Fibroblast of gingiva (primary cell): ENCODE results near the gene POMC.
"Not testable (repeated sequence)": the region's sequence is repeated elsewhere in the genome, so short reads cannot be mapped to it uniquely, and the experiment has no call there.

ENCODE experiments used
- DNase-seq: peaks from one replicate; pipeline ENCODE4 v3.0.0-alpha.2; 2011; ENCODE audit warnings: low read depth

The POMC gene

DNA sequence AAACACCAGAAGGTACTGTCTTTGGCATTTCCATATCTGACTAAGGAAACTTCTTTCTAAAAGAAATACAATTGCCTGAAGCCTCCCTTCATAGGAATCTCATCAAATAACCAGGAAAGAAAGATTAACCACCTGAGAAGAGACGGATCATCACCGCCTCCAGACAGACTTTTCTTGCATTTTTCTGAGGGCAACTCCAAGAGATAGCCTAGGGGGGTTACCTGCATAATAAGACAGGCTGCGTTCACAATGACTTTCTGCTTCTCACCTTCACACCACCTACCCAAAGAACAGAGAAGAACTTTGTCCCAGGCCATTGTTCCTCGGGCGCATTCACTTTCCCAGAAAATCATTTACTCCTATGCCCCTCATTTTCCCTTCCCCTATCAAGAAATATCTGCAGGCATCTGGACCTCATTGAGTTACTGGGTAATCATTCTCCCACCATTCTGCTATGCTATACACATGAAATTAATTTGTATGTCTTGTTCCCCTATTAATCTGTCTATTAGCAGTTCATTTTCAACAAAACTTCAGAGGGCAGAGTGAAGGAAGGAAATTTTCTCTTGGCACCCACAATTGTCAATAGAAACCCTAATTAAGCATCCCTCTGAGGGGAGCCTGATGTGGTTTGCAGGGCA, 8.3 kb upstream of the POMC start:
- no peak for DNase-seq

DNA sequence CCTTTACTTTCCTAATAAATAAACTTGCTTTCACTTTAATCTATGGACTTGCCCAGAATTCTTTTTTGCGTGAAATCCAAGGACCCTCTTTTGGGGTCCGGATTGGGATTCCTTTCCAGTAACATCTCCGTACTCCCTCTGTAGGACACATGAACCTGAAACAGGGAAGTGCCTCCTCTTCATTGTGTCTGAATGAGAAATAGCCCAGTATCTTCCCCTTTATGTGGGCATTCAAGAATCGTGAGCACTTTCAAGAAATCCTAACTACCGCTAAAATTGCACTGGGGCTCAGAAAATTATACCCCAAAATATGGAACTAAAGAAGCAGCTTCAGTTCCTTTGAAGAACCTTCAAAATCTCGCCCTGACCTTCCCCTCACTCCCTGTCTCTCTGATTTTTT, 7.8 kb upstream of the POMC start:
- no peak for DNase-seq

DNA sequence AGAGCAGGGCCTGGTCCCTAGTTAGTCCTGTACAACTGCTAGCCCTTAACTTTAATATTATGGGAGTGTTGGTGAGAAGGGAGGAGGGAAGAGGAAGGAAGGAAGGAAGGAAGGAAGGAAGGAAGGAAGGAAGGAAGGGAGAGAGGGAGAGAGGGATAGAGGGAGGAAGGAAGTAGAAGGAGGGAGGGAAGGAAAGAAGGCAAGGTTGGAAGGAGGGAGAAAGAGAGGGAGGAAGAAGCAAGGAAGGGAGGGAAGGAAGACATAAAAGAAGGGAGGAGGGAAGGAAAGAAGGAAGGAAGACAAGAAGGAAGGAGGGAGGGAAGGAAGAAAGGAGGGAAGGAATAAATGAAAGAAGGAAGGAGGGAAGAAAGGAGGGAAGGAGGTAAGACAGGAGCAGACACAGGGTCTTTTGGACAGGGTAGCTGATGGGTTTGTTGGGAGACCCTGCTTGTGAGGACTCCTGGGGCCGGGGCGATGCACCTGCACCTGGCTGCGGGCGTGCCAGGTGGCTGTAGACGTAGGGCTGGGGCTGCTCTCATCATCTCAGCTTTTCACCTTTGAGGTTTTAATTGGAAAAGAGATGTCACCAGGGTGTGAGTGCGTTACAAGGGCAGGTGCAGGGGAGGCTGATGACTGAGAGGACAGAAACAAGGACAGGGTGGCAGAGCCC, 5.9 kb upstream of the POMC start:
- DNase-seq, result no peak

DNA sequence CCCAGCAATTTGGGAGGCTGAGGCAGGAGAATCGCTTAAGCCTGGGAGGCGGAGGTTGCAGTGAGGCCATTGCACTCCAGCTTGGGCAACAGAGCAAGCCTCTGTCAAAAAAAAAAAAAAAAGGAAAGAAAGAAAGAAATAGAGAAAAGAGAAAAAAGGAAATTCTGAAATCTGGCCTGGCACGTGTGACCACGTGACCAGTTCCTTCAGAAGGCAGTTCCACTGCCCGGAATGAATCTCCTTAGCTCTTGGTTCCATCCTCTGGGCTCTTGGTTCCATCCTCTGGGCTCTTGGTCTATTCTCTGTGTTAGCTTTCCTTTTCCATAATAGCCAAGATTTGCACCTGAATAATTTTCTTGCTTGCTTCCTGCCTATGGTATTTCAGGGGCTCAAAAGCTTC, 5.3 kb upstream of the POMC start:
- DNase-seq, result no peak

DNA sequence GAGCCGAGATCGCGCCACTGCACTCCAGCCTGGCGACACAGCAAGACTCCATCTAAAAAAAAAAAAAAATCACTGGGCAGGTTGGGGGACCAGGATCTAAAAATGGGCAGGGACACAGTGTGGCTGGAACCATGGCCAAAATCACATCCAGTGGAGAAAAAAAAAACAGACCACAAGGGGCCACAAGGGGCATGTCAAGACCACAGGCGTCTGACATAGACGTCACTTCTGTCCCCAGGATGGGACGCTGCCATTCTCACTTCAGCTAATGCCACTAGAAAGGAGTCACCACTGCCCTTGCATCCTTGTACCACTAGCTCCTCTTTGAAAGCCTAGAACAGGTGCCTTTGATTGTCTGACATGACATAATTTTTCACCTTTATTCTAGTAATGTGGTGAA, 2.5 kb upstream of the POMC start:
- DNase-seq, result no peak

DNA sequence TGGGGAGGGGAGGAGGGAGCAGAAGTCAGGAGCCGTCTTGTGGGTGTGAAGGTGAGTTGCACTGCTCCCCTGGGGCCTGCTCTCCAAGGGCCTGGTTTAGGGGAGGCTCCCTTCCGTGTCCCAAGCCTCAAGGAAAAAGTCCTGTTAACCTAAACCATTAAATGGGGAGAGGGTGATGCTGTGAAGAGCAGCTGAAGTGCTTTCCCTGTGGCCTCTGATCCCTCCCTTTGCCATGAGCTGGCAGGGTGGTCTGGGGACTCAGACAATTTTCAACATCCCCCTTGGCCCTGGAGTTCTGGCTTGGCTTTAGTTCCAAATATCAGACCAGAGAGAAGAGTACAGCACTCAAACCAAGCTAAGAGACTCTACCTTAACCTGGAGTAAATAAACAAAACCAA, 692 bp upstream of the POMC start:
- no peak for DNase-seq

DNA sequence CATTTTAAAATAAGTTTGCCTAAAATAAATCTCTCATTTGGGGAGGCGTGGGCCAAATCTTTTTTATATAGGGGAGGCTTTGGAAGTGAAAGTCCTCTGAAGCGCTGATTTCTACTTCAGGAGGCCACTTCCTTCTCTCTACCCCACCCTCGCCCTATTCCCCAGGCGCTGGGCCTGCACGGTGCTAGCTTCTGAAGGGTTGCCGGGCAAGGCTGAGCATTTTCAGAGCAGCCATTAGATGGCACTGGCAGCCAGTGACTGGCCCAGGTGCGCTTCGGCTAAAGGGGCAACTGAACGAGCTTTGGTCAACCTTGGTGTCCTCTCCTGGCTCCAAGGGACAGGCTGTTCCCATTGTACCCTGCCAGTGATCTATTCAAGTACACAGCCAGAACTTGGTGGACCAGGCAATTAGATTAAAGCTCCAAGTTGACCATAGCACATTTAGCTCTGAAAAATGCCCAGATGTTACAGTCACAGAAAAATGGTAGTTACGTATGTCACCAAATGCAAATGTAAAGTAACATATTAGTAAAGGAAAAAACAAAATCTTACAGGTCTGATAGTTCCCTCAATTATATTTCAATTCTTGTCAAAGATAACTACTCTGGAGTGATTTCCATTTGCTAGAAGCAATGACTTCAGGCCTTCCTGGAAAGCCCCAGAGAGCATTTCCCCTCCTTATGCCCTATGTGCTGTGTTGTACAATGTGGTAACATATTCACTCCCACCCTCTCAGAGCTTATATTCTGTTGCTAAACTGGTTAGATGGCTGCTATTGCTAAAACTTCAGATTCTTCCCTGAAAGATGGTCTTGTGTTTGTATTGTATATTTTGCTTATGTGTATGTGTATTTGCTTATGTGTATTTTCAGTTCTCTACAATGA, 2.1 kb downstream of the POMC start:
- DNase-seq, result no peak

DNA sequence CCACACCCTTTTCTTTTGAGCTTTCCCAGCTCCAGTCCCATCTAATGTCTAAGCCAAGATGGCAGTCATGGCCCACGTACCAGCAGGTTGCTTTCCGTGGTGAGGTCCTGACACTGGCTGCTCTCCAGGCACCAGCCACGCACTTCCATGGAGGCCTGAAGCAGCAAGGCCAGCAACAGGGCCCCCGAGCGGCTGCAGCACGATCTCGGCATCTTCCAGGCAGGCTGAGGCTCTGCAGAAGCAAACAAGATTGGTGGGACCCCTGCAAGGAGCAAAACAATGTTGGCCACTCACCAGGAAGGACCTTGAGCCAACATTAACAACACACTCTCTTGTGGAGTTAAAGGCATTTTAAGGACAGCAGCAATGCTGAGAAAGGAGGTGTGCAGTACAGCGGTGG, 3.8 kb downstream of the POMC start:
- DNase-seq, result no peak

DNA sequence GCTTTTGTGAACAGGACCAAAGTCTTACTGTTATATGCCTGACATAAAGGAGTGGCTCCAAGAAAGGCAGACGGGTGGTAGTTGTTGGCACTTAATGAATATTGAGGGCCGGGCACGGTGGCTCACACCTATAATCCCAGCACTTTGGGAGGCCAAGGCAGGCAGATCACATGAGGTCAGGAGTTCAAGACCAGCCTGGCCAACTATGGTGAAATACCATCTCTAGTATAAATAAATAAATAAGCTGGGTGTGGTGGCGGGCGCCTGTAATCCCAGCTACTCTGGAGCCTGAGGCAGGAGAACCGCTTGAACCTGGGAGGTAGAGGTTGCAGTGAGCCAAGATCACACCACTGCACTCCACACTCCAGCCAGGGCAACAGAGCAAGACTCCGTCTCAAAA, 6.3 kb downstream of the POMC start:
- DNase-seq, result not testable (repeated sequence)

DNA sequence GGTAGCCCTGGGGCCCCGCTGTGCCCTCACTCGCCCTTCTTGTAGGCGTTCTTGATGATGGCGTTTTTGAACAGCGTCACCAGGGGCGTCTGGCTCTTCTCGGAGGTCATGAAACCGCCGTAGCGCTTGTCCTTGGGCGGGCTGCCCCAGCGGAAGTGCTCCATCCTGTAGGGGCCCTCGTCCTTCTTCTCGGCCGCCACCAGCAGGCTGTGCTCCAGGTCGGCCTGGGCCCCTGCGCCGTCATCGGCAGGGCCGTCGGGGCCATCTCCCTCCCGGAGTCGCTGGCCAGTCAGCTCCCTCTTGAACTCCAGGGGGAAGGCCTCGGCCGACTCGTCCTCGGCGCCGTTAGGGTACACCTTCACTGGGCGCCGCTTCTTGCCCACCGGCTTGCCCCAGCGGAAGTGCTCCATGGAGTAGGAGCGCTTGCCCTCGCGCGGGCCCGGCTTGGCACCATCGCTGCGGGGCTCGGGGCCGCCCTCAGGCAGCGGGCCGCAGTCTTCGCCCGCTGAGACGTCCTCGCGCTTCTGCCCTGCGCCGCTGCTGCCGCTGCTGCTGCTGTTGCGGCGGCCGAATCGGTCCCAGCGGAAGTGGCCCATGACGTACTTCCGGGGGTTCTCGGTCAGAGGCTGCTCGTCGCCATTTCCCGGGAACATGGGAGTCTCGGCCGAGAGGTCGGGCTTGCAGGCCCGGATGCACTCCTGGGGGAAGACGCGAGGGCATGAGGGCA, 7.2 kb downstream of the POMC start:
- no peak for DNase-seq

DNA sequence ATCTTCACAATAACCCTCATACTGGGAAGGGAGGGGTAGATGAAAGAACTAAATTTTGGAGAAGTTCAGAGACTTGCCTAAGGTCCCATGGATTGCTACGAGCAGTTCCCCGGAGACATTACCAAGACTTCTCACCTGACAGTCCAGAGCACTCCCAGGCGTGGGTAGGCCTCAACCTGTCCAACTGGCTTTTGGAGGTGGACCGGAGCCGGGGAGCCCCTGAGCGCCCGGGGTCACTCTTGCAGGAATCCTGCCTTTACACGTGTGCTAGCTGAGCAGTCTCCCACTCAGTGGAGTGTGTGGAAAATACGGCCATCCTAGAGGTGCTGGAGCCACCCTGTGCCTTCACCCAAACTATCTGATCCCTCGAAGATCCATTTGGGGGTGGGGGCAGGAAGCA, 8.0 kb downstream of the POMC start:
- no peak for DNase-seq

DNA sequence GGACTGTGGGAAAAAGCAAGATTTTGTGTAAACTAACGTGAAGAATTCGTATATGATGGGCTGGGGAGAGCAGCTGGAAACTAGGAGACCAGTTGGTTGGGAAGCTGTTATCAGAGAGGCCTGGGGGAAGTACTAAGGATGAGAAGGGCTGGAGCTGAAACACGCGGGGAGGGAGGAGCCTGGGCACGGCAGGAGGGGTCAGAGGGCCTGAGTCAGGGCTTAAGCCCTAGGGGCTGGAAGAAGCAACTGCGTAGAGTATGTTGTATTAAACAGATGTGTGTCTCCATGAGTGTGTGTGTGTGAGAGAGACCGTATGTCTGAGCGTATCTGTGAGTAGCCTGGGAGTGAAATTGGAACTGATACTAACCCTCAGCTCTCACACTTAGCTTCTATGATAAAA, 8.4 kb downstream of the POMC start:
- DNase-seq, result no peak

DNA sequence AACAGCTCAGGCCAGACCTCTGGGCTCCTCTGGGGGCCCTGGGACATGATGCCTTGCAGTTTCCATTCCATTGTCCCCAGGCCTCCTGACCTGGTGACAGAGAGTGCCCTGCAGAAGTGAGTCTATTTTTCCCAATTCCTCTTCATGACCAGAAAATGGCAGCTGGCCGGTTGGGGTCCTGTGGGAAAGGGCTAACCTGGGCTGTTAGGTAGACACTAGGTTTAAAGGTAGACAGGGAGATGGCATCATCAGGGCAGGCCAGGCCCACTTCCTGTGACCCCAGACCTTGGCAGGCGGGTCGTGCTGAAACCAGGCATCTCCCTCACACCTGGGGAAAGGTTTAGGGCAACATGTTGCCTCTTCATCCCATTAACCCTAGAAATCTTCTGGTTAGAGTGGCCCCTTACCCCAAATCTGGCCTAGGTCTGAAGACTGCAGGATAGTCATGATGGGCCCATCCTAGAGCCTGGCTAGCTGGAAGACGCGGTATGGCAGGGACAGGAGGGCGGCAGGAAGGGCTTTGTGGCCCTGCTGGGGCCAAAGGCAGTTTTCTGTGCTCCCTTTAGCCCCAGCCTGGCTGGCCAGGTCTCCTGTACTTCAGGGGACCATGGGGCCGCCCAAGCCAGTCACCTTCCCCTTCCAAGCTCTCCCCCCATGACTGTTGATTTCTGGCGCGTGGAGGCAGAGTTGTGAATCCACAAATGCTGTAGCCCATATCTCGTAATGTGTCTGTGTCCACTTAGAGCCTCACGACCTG, 10.1 kb downstream of the POMC start:
- no peak for DNase-seq

DNA sequence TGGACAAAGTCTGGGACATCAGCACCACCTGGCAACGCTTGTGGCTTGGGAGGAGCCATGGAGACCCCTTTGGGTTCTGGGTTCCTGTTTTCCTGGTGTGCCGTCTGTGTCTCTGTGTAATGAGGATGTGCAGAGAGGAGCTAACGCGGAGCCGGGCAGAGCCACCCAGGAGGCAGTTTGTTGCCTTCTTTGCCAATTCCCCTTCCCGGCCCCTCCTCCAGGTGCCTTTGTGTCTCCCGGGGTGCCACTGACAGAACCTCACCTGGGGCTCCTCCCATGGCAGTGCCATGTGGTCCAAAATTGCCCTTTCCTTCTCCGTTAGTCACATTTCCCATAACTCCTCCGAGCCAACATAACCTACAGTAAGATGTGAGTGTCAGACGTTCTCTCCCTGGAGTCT, 13.0 kb downstream of the POMC start:
- no peak for DNase-seq

DNA sequence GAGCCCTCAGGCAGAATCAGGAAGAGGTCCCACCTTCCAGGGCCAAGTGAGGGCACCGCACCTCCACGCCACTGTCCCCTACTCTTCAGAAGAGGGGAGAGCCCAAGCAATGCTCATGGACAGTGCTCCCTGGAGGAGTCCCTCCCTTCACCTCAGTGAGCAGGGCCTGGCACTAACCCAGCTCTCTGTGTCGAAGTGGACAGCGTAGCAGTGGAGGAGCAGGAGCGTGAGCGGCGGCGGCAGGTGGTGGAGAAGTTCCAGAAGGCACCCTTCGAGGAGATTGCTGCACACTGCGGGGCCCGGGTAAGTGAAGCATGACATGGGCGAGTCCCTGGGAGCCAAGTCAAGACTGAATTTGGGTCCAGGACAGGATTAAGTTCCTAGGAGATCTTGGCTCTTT, 16.7 kb downstream of the POMC start:
- no peak for DNase-seq

DNA sequence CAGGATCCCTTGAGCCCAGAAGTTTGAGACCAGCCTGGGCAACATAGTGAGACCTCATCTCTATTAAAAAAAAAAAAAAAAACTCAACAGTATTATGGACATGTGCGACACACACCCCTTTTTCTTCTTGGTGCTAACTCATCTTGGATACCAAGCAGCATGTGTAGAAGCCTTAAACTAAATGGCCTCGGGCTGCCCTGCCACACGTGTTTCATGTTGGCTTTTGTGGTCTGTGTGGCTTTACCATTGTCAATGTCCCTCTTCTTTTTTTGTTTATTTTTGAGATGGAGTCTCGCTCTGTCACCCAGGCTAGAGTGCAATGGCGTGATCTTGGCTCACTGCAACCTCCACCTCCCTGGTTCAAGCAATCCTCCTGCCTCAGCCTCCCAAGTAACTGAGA, 17.4 kb downstream of the POMC start:
- DNase-seq, result not testable (repeated sequence)

DNA sequence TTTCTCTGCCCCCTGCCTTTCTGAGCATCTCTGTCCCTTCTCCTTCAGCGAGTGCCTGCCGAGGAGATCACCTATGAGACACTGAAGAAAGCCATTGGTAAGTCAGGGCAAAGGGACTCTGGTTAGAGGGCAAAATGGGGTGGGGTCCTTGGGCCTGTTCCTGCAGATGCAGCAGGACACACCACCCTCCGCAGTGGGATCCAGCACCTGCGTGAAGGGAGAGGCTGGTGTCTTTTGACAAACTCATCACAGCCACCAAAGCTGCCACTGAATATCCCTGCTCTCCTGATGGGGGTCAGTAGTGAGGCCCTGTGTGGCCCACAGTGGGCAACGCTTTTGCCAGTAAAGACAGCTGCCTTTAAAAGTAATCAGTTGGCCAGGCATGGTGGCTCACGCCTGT, 18.7 kb downstream of the POMC start:
- DNase-seq, result no peak

DNA sequence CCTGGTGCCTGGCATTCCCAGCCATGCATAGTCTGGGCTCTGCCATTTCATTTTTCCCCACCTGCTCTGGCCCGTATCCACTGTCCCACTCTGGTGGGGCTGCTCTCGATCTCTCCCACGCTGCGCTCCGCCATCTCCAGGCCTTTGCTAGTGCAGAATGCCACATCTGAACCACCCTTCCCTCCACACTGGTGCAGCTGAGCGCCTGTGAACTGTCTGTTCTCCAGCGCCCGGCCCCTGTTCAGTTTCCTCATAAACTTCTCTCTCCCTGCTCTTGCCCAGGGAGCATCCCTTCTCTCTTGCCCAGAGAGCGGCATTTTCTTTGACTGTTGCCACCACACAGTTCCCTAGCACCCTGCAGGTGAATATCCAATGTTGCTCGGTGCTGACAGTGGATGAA, 21.5 kb downstream of the POMC start:
- no peak for DNase-seq

DNA sequence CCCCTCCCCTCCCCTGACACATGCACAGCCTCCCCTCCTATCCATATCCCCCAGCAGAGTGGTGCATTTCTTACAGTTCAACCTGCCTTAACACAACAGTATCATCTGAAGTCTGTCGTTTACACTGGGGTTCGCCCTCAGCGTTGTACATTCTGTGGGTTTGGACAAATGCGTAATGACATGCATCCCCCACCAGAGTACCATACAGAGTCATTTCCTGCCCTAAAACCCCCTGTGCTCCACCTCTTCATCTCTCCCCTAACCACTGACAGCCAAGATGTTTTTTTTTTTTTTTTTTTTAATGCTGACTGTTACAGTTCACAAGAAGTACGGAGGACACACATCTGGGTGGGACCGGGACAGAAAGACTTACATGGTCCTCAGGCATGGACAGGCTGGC, 22.6 kb downstream of the POMC start:
- DNase-seq, result no peak

DNA sequence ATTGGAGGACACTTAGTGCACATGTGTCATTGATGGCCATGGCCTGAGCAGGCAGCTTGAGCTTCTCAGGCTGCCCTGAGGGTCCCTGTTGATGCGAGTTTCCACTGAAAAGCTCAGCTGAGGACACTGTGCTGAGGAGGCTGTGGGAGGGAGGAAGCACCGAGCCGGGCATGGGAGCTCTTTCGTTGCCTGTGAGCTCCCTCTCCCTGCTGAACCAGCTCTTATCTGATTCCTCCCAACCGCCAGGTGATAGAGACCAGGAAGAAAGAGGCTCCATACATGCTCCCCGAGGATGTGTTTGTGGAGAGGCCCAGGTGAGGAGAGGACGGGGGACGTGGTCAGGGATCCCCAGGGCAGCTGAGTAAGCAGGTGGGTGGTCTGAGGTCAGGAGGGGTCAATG, 27.3 kb downstream of the POMC start:
- no peak for DNase-seq

DNA sequence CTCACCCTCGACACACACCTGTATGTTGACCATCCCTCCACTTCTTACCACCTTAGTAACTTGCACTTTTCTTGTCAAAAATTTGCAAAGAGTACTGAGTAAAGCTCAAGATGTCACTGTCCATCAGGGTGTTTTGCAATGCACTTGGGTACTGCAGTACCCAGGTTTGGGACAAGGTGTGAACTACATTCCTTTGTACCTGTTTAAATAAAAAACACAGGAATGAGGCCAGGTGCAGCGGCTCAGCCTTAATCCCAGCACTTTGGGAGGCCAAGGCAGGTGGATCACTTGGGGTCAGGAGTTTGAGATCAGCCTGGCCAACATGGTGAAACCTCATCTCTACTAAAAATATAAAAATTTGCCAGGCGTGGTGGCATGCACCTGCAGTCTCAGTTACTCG, 27.8 kb downstream of the POMC start:
- not testable (repeated sequence) for DNase-seq

DNA sequence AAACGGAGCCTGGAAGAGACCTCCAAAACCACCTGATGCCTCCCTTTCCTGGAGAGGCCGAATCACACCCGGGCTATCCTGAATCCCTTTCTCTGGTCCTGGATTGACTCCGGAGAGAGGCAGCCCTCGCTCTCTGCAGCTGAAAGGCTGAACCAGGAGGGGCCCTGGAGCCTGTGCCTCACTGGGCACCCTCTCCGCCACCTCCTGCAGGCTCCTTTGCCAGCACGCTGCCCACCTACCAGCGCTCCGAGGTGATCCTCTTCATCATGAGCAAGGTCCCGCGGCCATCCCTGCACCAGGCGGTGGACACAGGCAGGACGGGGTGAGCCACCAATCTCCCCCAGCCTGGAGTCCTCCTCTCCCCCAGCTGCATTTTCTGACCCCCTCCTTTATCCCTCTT, 35.7 kb downstream of the POMC start:
- no peak for DNase-seq
